Bronchial epithelial cell (primary cell): ENCODE data around the gene ITGA3. TPM values are rescaled to one million over a fixed set of nuclear protein-coding genes. Genes with fewer than 3 reads are reported as not detected.

Source experiments
- DNase-seq: peaks from one replicate; pipeline ENCODE4 v3.0.0-alpha.2; 2010; ENCODE audit warnings: low read depth
- FAIRE-seq: peaks from 2 replicates; lab custom pipeline; 2011; peaks lifted over from hg19 to GRCh38; lab: Jason Lieb, UNC
- H3K27me3 ChIP-seq: 2 replicates; pipeline ENCODE4 v1.5.1; 2011; ENCODE audit warnings: low read length; ENCODE audit not compliant: control insufficient read depth, insufficient read depth
- H3K36me3 ChIP-seq: 2 replicates; pipeline ENCODE4 v1.5.1; 2011; ENCODE audit warnings: low read length; ENCODE audit not compliant: control insufficient read depth, insufficient read depth
- H3K4me3 ChIP-seq: 2 replicates; pipeline ENCODE4 v1.5.1; 2011; ENCODE audit warnings: mild to moderate bottlenecking, low read depth, low read length, control low read depth
- total RNA-seq: library from RNA; depleted of rRNA; stranded (reverse); fragments of >200 nt; gene quantifications from 2 replicates; pipeline ENCODE4 v1.2.1, GENCODE V29; 2014
- TF ChIP-seq, protein P1 (sequence below): IDR thresholded peaks from 2 replicates; pipeline ENCODE4 v1.5.1; 2011; ENCODE audit warnings: mild to moderate bottlenecking, moderate library complexity, low read length, control low read depth, inconsistent platforms; ENCODE audit not compliant: insufficient read depth, severe bottlenecking

The ITGA3 gene
- total RNA-seq, 1 donor from 2014 or later, result 633 TPM

DNA sequence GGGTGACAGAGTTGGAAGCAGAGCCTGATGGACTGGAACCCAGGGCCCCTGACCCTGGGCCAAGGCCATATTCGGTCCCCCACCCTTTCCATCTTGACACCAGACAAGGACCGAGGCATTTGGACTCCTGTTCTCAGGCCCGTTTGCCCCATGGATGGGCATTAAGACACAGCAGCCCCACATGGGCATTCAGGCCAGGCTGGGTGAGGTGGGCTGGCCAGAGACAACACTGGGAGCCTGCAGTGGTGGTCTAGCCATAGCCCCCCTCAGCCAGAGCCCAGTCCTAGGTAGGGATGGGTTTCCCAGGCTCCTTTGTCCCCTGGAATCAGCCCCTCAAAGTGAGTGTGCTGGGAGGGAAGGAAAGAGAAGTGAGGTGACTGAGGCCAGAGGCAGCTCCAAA is 40.8 kb downstream of the ITGA3 start:
- Histone ChIP-seq H3K27me3 (no peaks in the 10 kb centered on the region), H3K4me3 (no peak overlapping the region), H3K36me3 (no peaks in the 10 kb centered on the region)
- DNase-seq (no peak), FAIRE-seq (no peak)
- TF ChIP-seq, protein P1, sequence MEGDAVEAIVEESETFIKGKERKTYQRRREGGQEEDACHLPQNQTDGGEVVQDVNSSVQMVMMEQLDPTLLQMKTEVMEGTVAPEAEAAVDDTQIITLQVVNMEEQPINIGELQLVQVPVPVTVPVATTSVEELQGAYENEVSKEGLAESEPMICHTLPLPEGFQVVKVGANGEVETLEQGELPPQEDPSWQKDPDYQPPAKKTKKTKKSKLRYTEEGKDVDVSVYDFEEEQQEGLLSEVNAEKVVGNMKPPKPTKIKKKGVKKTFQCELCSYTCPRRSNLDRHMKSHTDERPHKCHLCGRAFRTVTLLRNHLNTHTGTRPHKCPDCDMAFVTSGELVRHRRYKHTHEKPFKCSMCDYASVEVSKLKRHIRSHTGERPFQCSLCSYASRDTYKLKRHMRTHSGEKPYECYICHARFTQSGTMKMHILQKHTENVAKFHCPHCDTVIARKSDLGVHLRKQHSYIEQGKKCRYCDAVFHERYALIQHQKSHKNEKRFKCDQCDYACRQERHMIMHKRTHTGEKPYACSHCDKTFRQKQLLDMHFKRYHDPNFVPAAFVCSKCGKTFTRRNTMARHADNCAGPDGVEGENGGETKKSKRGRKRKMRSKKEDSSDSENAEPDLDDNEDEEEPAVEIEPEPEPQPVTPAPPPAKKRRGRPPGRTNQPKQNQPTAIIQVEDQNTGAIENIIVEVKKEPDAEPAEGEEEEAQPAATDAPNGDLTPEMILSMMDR, result no peak

DNA sequence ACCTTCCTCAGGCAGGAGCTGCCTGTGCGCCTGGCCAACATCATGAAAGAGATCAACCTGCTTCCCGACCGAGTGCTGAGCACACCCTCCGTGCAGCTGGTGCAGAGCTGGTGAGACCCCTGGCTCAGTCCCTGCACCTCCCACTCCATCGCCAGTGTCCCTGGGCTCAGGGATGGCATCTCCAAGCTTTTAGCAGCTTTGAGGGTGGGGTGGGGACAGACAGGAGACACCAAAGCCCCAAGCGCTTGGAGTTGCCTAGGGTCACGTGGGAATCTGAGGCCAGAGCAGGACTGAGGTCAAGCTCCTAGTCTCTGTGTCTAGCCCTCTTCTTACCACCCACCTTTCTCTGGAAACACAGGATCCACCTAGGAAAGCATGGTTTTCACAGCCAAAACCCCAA is 41.5 kb downstream of the ITGA3 start:
- no peak overlapping the region for H3K4me3 ChIP-seq
- TF ChIP-seq, protein P1, result no peak
- FAIRE-seq (no peak), DNase-seq (no peak)
- H3K27me3 ChIP-seq, result no peaks in the 10 kb centered on the region
- no peaks in the 10 kb centered on the region for H3K36me3 ChIP-seq

DNA sequence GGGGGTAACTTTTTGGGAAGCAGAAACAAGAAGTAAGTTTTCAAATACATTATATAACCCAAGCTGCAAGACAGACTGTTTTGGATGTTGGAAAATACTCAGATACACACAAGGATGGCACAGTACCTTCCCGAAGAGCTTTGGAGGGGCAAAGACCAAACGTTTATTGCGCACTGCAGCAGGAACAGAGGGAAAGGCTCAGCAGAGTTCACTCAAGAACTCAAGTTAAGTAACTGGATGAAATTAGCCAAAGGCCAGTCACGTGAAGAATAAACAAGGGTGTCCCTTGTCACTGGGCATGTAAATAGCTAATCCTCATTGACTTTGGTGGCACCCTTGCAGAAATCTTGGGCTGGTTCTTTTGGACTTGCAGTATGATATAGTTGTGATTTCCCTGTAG is 42.0 kb downstream of the ITGA3 start:
- FAIRE-seq (no peak), DNase-seq (no peak)
- Histone ChIP-seq H3K4me3 (no peak overlapping the region), H3K27me3 (no peaks in the 10 kb centered on the region), H3K36me3 (no peaks in the 10 kb centered on the region)
- TF ChIP-seq, protein P1, result no peak

DNA sequence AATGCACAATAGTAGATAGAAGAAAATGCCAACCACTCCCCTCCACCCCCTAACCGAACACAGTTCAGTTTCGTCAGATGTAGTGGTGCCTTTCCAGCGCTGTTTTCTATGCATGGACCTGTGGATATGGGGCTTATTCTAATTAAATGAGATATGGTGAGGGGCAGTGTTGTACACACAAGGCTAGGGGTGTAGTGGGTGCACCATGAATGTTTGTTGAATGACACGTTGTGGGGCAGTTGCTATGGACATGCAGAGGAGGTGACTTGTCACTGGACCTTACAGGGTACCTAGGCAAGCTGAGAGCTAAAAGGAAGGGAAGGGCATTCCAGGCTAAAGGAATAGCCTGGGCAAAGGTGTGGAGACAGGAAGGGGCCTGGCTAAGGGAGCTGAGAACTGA is 42.7 kb downstream of the ITGA3 start:
- TF ChIP-seq, protein P1, result no peak
- Histone ChIP-seq H3K36me3 (no peaks in the 10 kb centered on the region), H3K4me3 (no peak overlapping the region), H3K27me3 (no peaks in the 10 kb centered on the region)
- FAIRE-seq (no peak), DNase-seq (no peak)

DNA sequence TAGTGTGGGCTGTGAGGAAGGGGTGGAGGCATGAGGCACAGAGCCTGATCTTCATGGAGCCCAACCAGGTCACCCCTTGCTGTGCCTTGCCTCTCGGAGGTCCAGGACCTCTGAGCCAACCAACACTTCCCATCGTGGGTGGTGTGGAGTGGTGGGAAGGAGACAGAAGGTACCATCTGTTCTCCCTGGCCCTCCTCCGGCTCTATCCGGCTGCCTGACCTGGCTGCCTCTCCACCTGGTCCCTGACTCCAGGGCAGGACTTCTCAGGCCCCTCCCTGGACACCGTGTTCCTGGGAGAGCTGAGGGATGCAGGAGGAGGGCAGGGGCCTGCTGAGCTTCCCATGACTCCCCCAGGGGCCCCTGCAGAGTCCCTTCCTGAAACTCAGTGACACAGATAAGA is 43.1 kb downstream of the ITGA3 start:
- TF ChIP-seq, protein P1, result no peak
- no peak overlapping the region for H3K4me3 ChIP-seq
- DNase-seq, result no peak
- no peaks in the 10 kb centered on the region for H3K27me3 ChIP-seq
- no peaks in the 10 kb centered on the region for H3K36me3 ChIP-seq
- no peak for FAIRE-seq

DNA sequence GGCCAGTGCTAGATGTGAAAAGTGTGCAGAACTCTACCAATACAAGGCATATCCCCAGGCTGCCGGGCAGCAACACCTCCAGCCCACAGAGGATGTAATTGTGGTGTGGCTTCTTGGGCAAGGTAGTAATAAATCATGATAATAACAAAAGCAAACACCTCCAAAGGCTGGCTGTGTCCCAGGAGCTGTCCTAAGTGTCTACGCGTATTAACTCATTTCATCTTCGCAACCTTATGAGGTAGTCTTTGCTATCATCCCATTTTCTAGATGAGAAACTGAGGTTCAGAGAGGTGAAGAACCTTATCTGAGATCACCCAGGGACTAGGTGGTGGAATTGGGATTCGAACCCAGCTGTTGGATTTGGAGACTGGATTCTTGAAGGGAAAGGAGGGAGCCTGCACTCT is 44.6 kb downstream of the ITGA3 start:
- H3K4me3 ChIP-seq, result no peak overlapping the region
- FAIRE-seq, result no peak

More for the DNA sequence above, 44.6 kb downstream of the ITGA3 start:
- no peak for DNase-seq
- TF ChIP-seq, protein P1, result no peak
- H3K27me3 ChIP-seq, result no peaks in the 10 kb centered on the region
- H3K36me3 ChIP-seq, result no peaks in the 10 kb centered on the region
